Esophagus (tissue), 2 donors: ENCODE measurements around the gene PELI2. TPM values are rescaled to one million over a fixed set of nuclear protein-coding genes. Genes with fewer than 3 reads are reported as not detected.

Source experiments
- H3K27ac ChIP-seq, 2 donors: one replicate each; pipeline ENCODE4 v1.5.1; 2013; ENCODE audit warnings: low read depth in 2 of 2, mild to moderate bottlenecking in 2 of 2, inconsistent platforms in 1 of 2, low read length in 1 of 2, moderate library complexity in 1 of 2
- H3K27me3 ChIP-seq, 2 donors: one replicate each; pipeline ENCODE4 v1.6.1; 2013; ENCODE audit warnings: low read length in 2 of 2, control low read depth in 1 of 2, mild to moderate bottlenecking in 1 of 2; ENCODE audit not compliant: insufficient read depth in 2 of 2, control insufficient read depth in 1 of 2
- H3K36me3 ChIP-seq, 2 donors: one replicate each; pipeline ENCODE4 v1.6.1; 2013; ENCODE audit warnings: low read length in 1 of 2; ENCODE audit not compliant: control insufficient read depth in 2 of 2, insufficient read depth in 2 of 2
- H3K4me1 ChIP-seq, 2 donors: one replicate each; pipeline ENCODE4 v1.6.1; 2013; ENCODE audit warnings: low read length in 1 of 2; ENCODE audit not compliant: control insufficient read depth in 2 of 2, insufficient read depth in 2 of 2
- H3K4me3 ChIP-seq, 2 donors: one replicate each; pipeline ENCODE4 v1.5.1; 2013; ENCODE audit warnings: low read length in 2 of 2, mild to moderate bottlenecking in 2 of 2, low read depth in 1 of 2, moderate library complexity in 1 of 2
- H3K9me3 ChIP-seq, 2 donors: one replicate each; pipeline ENCODE4 v1.6.1; 2013; ENCODE audit warnings: mild to moderate bottlenecking in 2 of 2, low read depth in 1 of 2, low read length in 1 of 2, moderate library complexity in 1 of 2; ENCODE audit not compliant: control insufficient read depth in 2 of 2, insufficient read depth in 1 of 2
- WGBS, 2 donors: extraction: QIAGEN DNeasy Blood & Tissue Kit; methylation state at CpG; one replicate each; pipeline ENCODE4 v1.1.7; 2013; 5-methylcytosine and 5-hydroxymethylcytosine counted together
- polyA plus RNA-seq, 2 donors: library from polyadenylated mRNA; stranded (reverse); fragments of 200-250 nt; gene quantifications; one replicate each; pipeline ENCODE4 v1.2.3, GENCODE V29; 2013
- donor health status: healthy with polysubstance abuse.
- donor health status: Bipolar disorder and iron deficiency.

The PELI2 gene
- polyA plus RNA-seq, 2 donors = 0.86 to 1.4 TPM

GRCh38 chr14:56202256-56202655 lies 84.0 kb downstream of the PELI2 start:
- WGBS, 2 donors = 42 to 76% methylated on average over 2 of the region's 2 CpGs
- H3K4me3 ChIP-seq = no peak overlapping the region
- H3K9me3 ChIP-seq = no peaks in the 10 kb centered on the region
- no peaks in the 10 kb centered on the region for H3K36me3 ChIP-seq
- no peaks in the 10 kb centered on the region for H3K27me3 ChIP-seq
- H3K4me1 ChIP-seq = peaks cover 0 to 5% of the 10 kb centered on the region in 2 donors
- H3K27ac ChIP-seq = no peak overlapping the region

GRCh38 chr14:56205881-56206280 lies 87.7 kb downstream of the PELI2 start:
- Histone ChIP-seq H3K27ac (no peak overlapping the region), H3K36me3 (no peaks in the 10 kb centered on the region), H3K27me3 (no peaks in the 10 kb centered on the region), H3K4me1 (peaks cover 0 to 2% of the 10 kb centered on the region in 2 donors), H3K4me3 (no peak overlapping the region), H3K9me3 (no peaks in the 10 kb centered on the region)
- 16 to 38% methylated on average over 2 of the region's 2 CpGs for whole genome bisulfite sequencing, 2 donors

- Histone ChIP-seq H3K9me3 (no peaks in the 10 kb centered on the region), H3K36me3 (no peaks in the 10 kb centered on the region), H3K4me3 (no peak overlapping the region), H3K4me1 (peaks cover 0 to 2% of the 10 kb centered on the region in 2 donors), H3K27me3 (no peaks in the 10 kb centered on the region), H3K27ac (no peak overlapping the region)
- 30 to 34% methylated on average over 2 of the region's 2 CpGs for WGBS, 2 donors
Measured at GRCh38 chr14:56206596-56206995, 88.4 kb downstream of the PELI2 start.

- no peak overlapping the region for H3K27ac ChIP-seq
- H3K9me3 ChIP-seq = no peaks in the 10 kb centered on the region
- H3K27me3 ChIP-seq = no peaks in the 10 kb centered on the region
- H3K4me1 ChIP-seq = peaks cover 0 to 2% of the 10 kb centered on the region in 2 donors
- 63 to 76% methylated on average over 3 of the region's 3 CpGs for WGBS, 2 donors
- H3K4me3 ChIP-seq = no peak overlapping the region
- no peaks in the 10 kb centered on the region for H3K36me3 ChIP-seq
Measured at GRCh38 chr14:56207626-56208292, 89.5 kb downstream of the PELI2 start.

- H3K27me3 ChIP-seq = no peaks in the 10 kb centered on the region
- H3K4me3 ChIP-seq = no peak overlapping the region
- no peaks in the 10 kb centered on the region for H3K36me3 ChIP-seq
- H3K4me1 ChIP-seq = peaks cover 0 to 2% of the 10 kb centered on the region in 2 donors
- no peaks in the 10 kb centered on the region for H3K9me3 ChIP-seq
- no peak overlapping the region for H3K27ac ChIP-seq
- WGBS, 2 donors = 76 to 84% methylated on average over 3 of the region's 3 CpGs
Measured at GRCh38 chr14:56208520-56208919, 90.3 kb downstream of the PELI2 start.

GRCh38 chr14:56210571-56210970 lies 92.4 kb downstream of the PELI2 start:
- no peaks in the 10 kb centered on the region for H3K36me3 ChIP-seq
- H3K4me1 ChIP-seq = peaks cover 0 to under 1% of the 10 kb centered on the region in 2 donors
- no peaks in the 10 kb centered on the region for H3K27me3 ChIP-seq
- no peak overlapping the region for H3K4me3 ChIP-seq
- 76 to 87% methylated on average over 2 of the region's 2 CpGs for WGBS, 2 donors
- H3K9me3 ChIP-seq = no peaks in the 10 kb centered on the region
- H3K27ac ChIP-seq = no peak overlapping the region

- Histone ChIP-seq H3K27me3 (no peaks in the 10 kb centered on the region), H3K4me3 (no peak overlapping the region), H3K9me3 (no peaks in the 10 kb centered on the region), H3K36me3 (no peaks in the 10 kb centered on the region), H3K4me1 (no peaks in the 10 kb centered on the region), H3K27ac (no peak overlapping the region)
- 89% methylated on average over 3 of the region's 3 CpGs for whole genome bisulfite sequencing, 2 donors
Measured at GRCh38 chr14:56211084-56211483, 92.9 kb downstream of the PELI2 start.

GRCh38 chr14:56211844-56212243 lies 93.6 kb downstream of the PELI2 start:
- Histone ChIP-seq H3K9me3 (no peaks in the 10 kb centered on the region), H3K4me1 (no peaks in the 10 kb centered on the region), H3K27ac (no peak overlapping the region), H3K36me3 (no peaks in the 10 kb centered on the region), H3K27me3 (no peaks in the 10 kb centered on the region), H3K4me3 (no peak overlapping the region)
- WGBS, 2 donors = 83 to 86% methylated on average over 2 of the region's 2 CpGs

GRCh38 chr14:56212521-56212920 lies 94.3 kb downstream of the PELI2 start:
- Histone ChIP-seq H3K27me3 (no peaks in the 10 kb centered on the region), H3K4me1 (peaks cover 0 to 3% of the 10 kb centered on the region in 2 donors), H3K36me3 (no peaks in the 10 kb centered on the region), H3K27ac (no peak overlapping the region), H3K9me3 (no peaks in the 10 kb centered on the region), H3K4me3 (no peak overlapping the region)
- WGBS, 2 donors = 62 to 63% methylated on average over 2 of the region's 2 CpGs

- H3K27ac ChIP-seq = no peak overlapping the region
- H3K36me3 ChIP-seq = no peaks in the 10 kb centered on the region
- H3K4me1 ChIP-seq = peaks cover 0 to 3% of the 10 kb centered on the region in 2 donors
- WGBS, 2 donors = 62 to 93% methylated on average over 1 of the region's 1 CpG
- H3K9me3 ChIP-seq = no peaks in the 10 kb centered on the region
- H3K27me3 ChIP-seq = no peaks in the 10 kb centered on the region
- no peak overlapping the region for H3K4me3 ChIP-seq
Measured at GRCh38 chr14:56213306-56213705, 95.1 kb downstream of the PELI2 start.
